C4-2B (cell line): ENCODE results near the gene NOVA1.

Experiments used
- H3K27ac ChIP-seq: fragments of 450-650 bp; 2 replicates; pipeline ENCODE4 v1.5.1; 2017
- ZFX ChIP-seq: fragments of 450-650 bp; IDR thresholded peaks from 2 replicates; pipeline ENCODE4 v1.6.1; 2017
- TF ChIP-seq, protein P1 (sequence below): fragments of 450-650 bp; conservative IDR thresholded peaks from 2 replicates; pipeline ENCODE4 v1.5.1; 2017; ENCODE audit warnings: mild to moderate bottlenecking

NOVA1 gene

DNA sequence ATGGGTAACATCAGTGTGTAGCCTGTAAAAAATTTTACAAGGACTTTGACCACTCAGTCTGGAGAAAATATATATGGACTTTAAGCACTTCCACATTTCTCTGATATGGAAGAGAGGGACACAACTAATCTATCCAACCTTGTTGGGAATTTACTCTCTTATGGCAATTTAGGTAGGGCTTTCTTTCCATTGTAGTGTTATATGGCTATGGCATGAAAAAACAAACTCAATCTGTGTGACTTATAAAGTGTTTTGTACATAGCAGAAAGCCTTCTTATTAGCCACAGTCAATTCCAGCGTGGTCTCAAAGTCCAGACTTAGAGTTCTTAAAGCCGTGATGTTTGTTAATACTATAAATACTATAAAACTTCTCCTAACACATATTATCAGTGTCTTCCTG, 98.3 kb downstream of the NOVA1 start:
- no peak for TF ChIP-seq ZFX
- TF ChIP-seq, protein P1, sequence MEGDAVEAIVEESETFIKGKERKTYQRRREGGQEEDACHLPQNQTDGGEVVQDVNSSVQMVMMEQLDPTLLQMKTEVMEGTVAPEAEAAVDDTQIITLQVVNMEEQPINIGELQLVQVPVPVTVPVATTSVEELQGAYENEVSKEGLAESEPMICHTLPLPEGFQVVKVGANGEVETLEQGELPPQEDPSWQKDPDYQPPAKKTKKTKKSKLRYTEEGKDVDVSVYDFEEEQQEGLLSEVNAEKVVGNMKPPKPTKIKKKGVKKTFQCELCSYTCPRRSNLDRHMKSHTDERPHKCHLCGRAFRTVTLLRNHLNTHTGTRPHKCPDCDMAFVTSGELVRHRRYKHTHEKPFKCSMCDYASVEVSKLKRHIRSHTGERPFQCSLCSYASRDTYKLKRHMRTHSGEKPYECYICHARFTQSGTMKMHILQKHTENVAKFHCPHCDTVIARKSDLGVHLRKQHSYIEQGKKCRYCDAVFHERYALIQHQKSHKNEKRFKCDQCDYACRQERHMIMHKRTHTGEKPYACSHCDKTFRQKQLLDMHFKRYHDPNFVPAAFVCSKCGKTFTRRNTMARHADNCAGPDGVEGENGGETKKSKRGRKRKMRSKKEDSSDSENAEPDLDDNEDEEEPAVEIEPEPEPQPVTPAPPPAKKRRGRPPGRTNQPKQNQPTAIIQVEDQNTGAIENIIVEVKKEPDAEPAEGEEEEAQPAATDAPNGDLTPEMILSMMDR: no peak
- H3K27ac ChIP-seq: no peak overlapping the region

DNA sequence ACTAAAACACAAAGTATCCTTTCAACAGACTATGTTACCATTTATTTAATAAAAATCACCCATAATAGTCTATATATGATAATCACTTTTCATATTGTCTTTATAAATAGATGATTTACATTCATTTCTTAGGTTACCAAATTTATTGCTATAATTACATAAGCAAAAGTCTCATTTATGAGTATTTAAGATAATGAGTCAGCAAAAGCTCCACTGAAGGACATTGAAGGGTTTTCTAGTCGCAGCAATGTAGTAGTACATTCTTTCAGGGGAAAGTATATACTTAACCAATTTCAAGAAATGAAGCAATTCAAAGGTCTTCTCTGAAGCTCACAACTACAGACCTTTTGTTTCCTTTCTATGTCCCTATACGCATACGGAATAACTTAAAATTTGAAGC, 110.9 kb downstream of the NOVA1 start:
- TF ChIP-seq, protein P1: no peak
- no peak for TF ChIP-seq ZFX
- H3K27ac ChIP-seq: no peak overlapping the region

DNA sequence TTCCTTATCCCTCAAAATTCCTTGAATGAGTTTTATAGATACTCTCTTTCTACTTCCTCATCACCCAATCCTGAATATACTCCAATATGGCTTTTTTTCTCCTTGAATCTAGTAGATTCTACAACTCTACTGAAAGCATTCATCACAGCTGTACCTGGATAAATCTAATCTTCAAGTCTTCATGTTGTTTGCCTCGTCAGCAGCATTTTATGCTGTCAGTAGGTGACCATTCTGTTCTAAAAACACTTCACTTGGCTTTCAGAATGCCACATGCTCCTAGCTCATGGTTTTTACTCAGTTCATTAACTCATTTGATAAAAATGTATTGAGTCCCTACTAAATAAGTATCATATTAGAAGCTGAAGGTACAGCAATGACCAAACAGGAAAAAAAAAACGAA, 113.3 kb downstream of the NOVA1 start:
- TF ChIP-seq, protein P1: no peak
- TF ChIP-seq ZFX: no peak
- no peak overlapping the region for H3K27ac ChIP-seq

DNA sequence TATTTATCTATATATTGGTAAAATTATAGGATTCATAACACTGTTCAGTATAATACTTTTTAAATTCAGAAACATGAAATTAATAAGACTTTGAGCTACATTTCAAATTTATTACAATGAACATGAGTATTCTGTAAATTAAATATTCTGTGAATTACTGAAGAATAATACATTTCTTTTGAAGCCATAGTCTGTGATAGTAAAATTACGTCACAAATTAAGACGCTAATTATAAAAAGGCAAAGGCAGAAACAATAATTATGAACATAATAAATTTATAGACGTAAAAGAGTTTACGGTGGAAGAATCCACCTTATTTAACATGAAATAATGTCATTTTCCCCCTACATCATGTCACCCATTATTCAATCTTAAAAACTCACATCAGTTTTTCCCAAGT, 118.9 kb downstream of the NOVA1 start:
- H3K27ac ChIP-seq: no peak overlapping the region
- TF ChIP-seq, protein P1: no peak
- no peak for TF ChIP-seq ZFX

DNA sequence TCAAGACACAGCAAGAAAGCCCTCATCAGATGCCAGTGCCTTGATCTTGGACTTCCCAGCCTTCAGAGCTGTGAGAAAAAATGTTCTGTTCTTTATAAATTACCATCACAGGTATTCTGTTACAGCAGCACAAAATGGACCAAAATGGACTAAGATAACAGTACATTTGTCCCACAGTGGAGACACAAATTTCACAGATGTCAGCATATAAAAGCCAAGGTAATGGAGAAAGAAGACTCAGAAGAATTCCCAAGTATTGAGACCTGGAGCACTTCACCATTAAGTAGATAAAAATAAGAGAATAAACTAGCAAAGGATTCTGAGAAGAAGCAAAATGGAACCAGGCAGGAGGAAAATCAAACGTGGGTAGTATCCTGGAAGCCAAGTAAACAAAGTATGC, 131.0 kb downstream of the NOVA1 start:
- no peak for TF ChIP-seq ZFX
- no peak overlapping the region for H3K27ac ChIP-seq

DNA sequence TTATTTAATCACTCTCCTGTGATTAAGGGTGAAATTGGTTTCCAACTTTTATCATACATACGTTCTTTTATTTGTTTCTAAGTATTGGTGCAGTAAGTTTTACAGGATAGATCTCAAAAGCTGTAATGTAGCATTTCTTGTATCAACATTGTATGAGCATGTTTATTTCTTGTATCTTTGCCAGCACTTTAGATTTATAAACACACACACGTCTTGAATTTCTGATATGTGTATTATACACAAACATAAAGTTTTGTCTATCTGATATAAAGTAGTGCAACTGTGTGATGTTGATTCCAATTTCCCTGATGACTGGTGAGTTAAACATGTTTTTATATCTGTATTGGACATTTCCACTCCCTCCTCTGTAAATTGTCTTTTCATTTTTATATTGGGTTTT, 134.7 kb downstream of the NOVA1 start:
- no peak for TF ChIP-seq ZFX
- TF ChIP-seq, protein P1: no peak
- no peak overlapping the region for H3K27ac ChIP-seq

DNA sequence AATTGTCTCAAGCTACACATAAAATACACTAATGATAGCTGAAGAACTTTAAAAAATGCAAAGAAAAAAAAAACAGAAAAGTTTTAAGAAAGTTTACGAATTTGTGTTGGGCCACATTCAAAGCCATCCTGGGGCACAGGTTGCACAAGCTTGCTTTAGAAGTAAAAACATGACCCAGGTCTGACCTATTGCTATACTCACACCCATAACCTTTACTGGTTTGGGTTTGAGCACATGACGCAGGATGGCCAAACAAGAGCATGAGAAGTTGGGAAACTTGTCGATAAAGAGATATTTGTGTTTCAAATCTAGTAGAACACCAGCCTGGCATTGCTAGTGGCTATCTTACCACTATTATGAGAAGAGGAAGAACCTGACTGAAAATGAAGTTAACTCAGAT, 143.7 kb downstream of the NOVA1 start:
- no peak overlapping the region for H3K27ac ChIP-seq
- no peak for TF ChIP-seq ZFX
- TF ChIP-seq, protein P1: no peak

DNA sequence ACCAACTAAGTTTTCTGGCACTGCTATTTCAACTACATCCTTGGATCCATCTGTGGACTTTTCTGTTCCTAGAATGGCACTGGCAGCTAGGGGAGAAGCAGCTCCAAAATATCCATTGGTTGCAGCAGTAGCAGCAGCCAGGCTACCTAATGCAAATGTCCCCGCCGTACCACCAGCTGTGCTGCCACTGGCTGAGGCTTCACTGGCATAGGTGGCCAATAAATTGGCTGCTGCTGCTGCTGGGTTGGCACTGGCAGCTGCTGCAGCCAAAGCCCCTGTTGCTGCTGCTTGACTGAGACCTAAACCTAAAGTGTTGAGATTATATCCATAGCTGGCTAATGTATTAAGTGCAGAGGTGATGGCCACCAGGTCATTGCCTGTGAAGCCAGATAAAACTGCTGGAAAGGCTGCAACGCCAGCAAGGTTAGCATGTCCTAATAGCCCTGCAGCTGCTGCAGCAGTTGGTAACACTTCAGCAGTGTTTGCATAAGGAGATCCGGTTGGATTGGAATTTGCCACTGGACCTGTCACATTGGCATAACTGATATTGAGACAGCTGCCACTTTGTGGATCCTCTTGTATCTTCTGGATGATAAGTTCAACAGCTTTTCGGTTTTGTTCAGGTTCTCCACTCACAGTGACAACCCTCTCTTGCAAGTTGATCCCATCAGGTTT, 149.5 kb downstream of the NOVA1 start:
- H3K27ac ChIP-seq: peak overlapping the region; percentile 19; the same call in 1 of the 2 replicates
- TF ChIP-seq ZFX: no peak
- TF ChIP-seq, protein P1: no peak
